HepG2 (cell line): Measurements from ENCODE around the gene CCDC136. TPM values are rescaled to one million over a fixed set of nuclear protein-coding genes. Genes with fewer than 3 reads are reported as not detected.

Source experiments
- ATAC-seq: fragments of 200-7000 bp; cut with Tn5 transposase; 3 replicates; pipeline ENCODE4 v1.9.1; 2020; ENCODE audit warnings: mild to moderate bottlenecking, moderate library complexity
- BruUV-seq: library from RNA; stranded (reverse); fragments of 400-500 nt; replicated peaks from 2 replicates; lab custom pipeline; 2021; lab: Mats Ljungman, UMichigan
- CTCF ChIA-PET: fragments of 300-600 bp; formaldehyde crosslinking; extraction: SDS; loops from one replicate; lab custom pipeline; 2021; ENCODE audit warnings: low total read pairs, inconsistent platforms, low intra/inter-chr PET ratio; lab: Yijun Ruan, JAX
- POLR2A ChIA-PET: fragments of 350-600 bp; sonication (Branson Sonifier 250); formaldehyde crosslinking; loops from one replicate; lab custom pipeline; 2020; ENCODE audit warnings: antibody characterized with exemption, inconsistent platforms; lab: Yijun Ruan, JAX
- DNase-seq: peaks from one replicate; pipeline ENCODE4 v3.0.0-alpha.2; 2015; ENCODE audit warnings: low spot score
- FAIRE-seq: peaks from 3 replicates; lab custom pipeline; 2011; peaks lifted over from hg19 to GRCh38; lab: Jason Lieb, UNC
- H2AFZ ChIP-seq: one replicate; pipeline ENCODE4 v1.6.1; 2011; ENCODE audit warnings: low read length, inconsistent platforms
- H3K27ac ChIP-seq: fragments of 300-600 bp; 3 replicates; pipeline ENCODE4 v1.8.0; 2011; ENCODE audit warnings: mixed run types, mild to moderate bottlenecking, mixed read lengths, low read length, inconsistent platforms; ENCODE audit not compliant: insufficient read depth; ENCODE audit errors: extremely low read length
- H3K27me3 ChIP-seq, 2 experiments: fragments of 200-600 bp in 1 of 2; 2 replicates in 1 of 2; 3 replicates in 1 of 2; pipeline versions ENCODE4 v1.6.0 to v1.8.0; 2011; ENCODE audit warnings: low read length in 2 of 2, mild to moderate bottlenecking in 2 of 2, moderate library complexity in 2 of 2, inconsistent platforms in 1 of 2; ENCODE audit not compliant: insufficient read depth in 2 of 2, control insufficient read depth in 1 of 2
- H3K36me3 ChIP-seq, 2 experiments: fragments of 200-600 bp in 1 of 2; replicated peaks in 1 of 2; 2 replicates in 1 of 2; 3 replicates in 1 of 2; pipeline versions ENCODE4 v1.5.1 to v1.8.0; 2011; ENCODE audit warnings: low read length in 2 of 2, inconsistent platforms in 1 of 2; ENCODE audit not compliant: insufficient read depth in 2 of 2, control insufficient read depth in 1 of 2
- H3K4me1 ChIP-seq: 2 replicates; pipeline ENCODE4 v1.5.1; 2012; ENCODE audit warnings: low read length, inconsistent platforms; ENCODE audit not compliant: insufficient read depth
- H3K4me2 ChIP-seq: 2 replicates; pipeline ENCODE4 v1.6.0; 2011; ENCODE audit warnings: low read depth, low read length, inconsistent platforms
- H3K4me3 ChIP-seq, 3 experiments: fragments of 200-600 bp in 1 of 3; sonication (generic), shearing (Covaris generic) in 1 of 3; replicated peaks in 1 of 3; 2 replicates each; pipeline ENCODE4 v1.5.1; 2011 to 2016; ENCODE audit warnings: low read length in 3 of 3, inconsistent platforms in 2 of 3, low read depth in 2 of 3, mild to moderate bottlenecking in 2 of 3, control low read depth in 1 of 3, mixed read lengths in 1 of 3; ENCODE audit not compliant: insufficient read depth in 1 of 3
- H3K79me2 ChIP-seq: one replicate; pipeline ENCODE4 v1.6.1; 2011; ENCODE audit warnings: low read length, inconsistent platforms; ENCODE audit not compliant: insufficient read depth
- H3K9ac ChIP-seq: 2 replicates; pipeline ENCODE4 v1.6.0; 2011; ENCODE audit warnings: mild to moderate bottlenecking, low read depth, low read length, inconsistent platforms; ENCODE audit not compliant: insufficient read depth
- H3K9me3 ChIP-seq: 2 replicates; pipeline ENCODE4 v1.5.1; 2012; ENCODE audit warnings: mild to moderate bottlenecking, low read length
- H4K20me1 ChIP-seq: 2 replicates; pipeline ENCODE4 v1.6.0; 2011; ENCODE audit warnings: inconsistent platforms, mild to moderate bottlenecking, low read length, moderate library complexity; ENCODE audit not compliant: insufficient read depth
- KDM6A ChIP-seq: IDR thresholded peaks from 2 replicates; pipeline ENCODE4 v1.6.1; 2016; ENCODE audit warnings: low read depth
- NPAS2 ChIP-seq: sonication (generic); formaldehyde crosslinking; IDR thresholded peaks from 2 replicates; pipeline ENCODE4 v1.8.0; 2022; ENCODE audit warnings: mild to moderate bottlenecking, missing genetic modification reagents, borderline replicate concordance
- ONECUT2 ChIP-seq: sonication (generic); formaldehyde crosslinking; IDR thresholded peaks from 2 replicates; pipeline ENCODE4 v1.4.0; 2020; ENCODE audit warnings: missing genetic modification reagents
- ZNF430 ChIP-seq: sonication (generic); formaldehyde crosslinking; IDR thresholded peaks from 2 replicates; pipeline ENCODE4 v1.9.0; 2021; ENCODE audit warnings: mild to moderate bottlenecking, missing genetic modification reagents
- WGBS: methylation state at CpG from one replicate; pipeline ENCODE4 v1.1.6; 2017; ENCODE audit warnings: low lambda C conversion rate; 5-methylcytosine and 5-hydroxymethylcytosine counted together
- in situ Hi-C: cut with HindIII; loops from 2 replicates; pipeline ENCODE4 v1.10.0; 2017; ENCODE audit warnings: low pct_unique_long_range_greater_than_20kb; ENCODE audit not compliant: extremely low pct_ligation_motif_present
- intact Hi-C: fragments of 100-400 bp; cut with micrococcal nuclease; formaldehyde crosslinking; loops from one replicate; pipeline ENCODE4 v1.10.0; 2022; ENCODE audit not compliant: unreplicated experiment
- polyA plus RNA-seq, 8 experiments: library from polyadenylated mRNA; depleted of rRNA in 3 of 8; stranded (reverse) in 7 of 8; unstranded in 1 of 8; fragments of >200 nt; fragmentation: Illumina TruSeq in 4 of 8; extraction: Trizol in 4 of 8; gene quantifications; 2 replicates each; pipeline versions ENCODE4 v1.2.1 to v1.2.3, GENCODE V29; 2011 to 2016; ENCODE audit warnings: low read depth in 4 of 8, missing spikeins in 1 of 8, mixed read lengths in 1 of 8; ENCODE audit not compliant: insufficient read depth in 1 of 8
- total RNA-seq, 5 experiments: library from RNA; depleted of rRNA; stranded (reverse); fragments of >200 nt; fragmentation: Illumina TruSeq; extraction: Trizol; gene quantifications; 2 replicates each; pipeline ENCODE4 v1.2.3, GENCODE V29; 2016; ENCODE audit warnings: low read depth in 1 of 5
- TF ChIP-seq, protein P1 (sequence below): sonication (generic); formaldehyde crosslinking; IDR thresholded peaks from 2 replicates; pipeline ENCODE4 v1.5.0; 2020; ENCODE audit warnings: missing genetic modification reagents, mild to moderate bottlenecking, borderline replicate concordance
- TF ChIP-seq, protein P2 (sequence below): sonication (generic); formaldehyde crosslinking; IDR thresholded peaks from 2 replicates; pipeline ENCODE4 v1.4.0; 2020; ENCODE audit warnings: missing genetic modification reagents, borderline replicate concordance
- TF ChIP-seq, protein P3 (sequence below): IDR thresholded peaks from 2 replicates; pipeline ENCODE4 v1.6.1; 2016
- TF ChIP-seq, protein P4 (sequence below): sonication (generic); formaldehyde crosslinking; IDR thresholded peaks from 2 replicates; pipeline ENCODE4 v1.4.0; 2020; ENCODE audit warnings: missing genetic modification reagents

The CCDC136 gene
- total and polyA plus RNA-seq, 2 of the 13 experiments (the other 11 are each of a cell fraction or from before 2014, with no cell fraction given), result 0.04 to 0.38 TPM

DNA sequence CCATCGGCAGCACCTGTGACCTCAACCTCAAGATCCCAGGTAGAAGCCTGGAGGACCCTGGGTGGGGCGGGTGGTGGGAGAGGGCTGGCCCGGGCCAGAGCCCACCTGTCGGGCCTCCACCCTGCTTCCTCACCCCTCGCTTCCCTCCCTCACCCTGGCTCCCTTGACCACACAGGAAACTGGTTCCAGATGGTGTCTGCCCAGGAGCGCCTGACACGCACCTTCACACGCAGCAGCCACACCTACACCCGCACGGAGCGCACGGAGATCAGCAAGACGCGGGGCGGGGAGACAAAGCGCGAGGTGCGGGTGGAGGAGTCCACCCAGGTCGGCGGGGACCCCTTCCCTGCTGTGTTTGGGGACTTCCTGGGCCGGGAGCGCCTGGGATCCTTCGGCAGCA lies 62.0 kb downstream of the CCDC136 start:
- Histone ChIP-seq H4K20me1 (no peaks in the 10 kb centered on the region), H2AFZ (no peak overlapping the region), H3K27ac (no peak overlapping the region), H3K4me3 (no peak overlapping the region), H3K9ac (no peak overlapping the region), H3K79me2 (no peaks in the 10 kb centered on the region), H3K4me1 (no peaks in the 10 kb centered on the region), H3K27me3 (peaks cover 13 to 57% of the 10 kb centered on the region in 2 experiments; a peak in 4 of 5 replicates), H3K9me3 (no peaks in the 10 kb centered on the region), H3K36me3 (no peaks in the 10 kb centered on the region), H3K4me2 (no peak overlapping the region)
- TF ChIP-seq, protein P1, sequence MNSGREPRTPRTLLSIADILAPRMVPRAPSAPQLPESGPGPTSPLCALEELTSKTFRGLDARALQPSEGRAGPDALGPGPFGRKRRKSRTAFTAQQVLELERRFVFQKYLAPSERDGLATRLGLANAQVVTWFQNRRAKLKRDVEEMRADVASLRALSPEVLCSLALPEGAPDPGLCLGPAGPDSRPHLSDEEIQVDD, result no peak
- no peak for TF ChIP-seq ONECUT2
- WGBS, result 56% methylated on average over 12 of the region's 23 CpGs
- intact Hi-C loops (no loop called here), in situ Hi-C loops (no loop called here)
- no peak for FAIRE-seq
- ATAC-seq, result no peak
- ChIA-PET CTCF (no interaction called here), POLR2A (no interaction called here)
- BruUV-seq, result no TSS peak
- DNase-seq, result no peak

DNA sequence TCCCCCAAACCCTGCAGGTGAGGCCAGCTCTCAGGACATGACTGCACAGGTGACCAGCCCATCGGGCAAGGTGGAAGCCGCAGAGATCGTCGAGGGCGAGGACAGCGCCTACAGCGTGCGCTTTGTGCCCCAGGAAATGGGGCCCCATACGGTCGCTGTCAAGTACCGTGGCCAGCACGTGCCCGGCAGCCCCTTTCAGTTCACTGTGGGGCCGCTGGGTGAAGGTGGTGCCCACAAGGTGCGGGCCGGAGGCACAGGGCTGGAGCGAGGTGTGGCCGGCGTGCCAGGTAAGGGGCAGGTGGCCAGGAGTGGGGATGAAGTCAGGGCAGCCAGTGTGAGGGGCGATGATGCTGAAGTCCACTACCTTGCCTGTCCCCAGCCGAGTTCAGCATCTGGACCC lies 62.6 kb downstream of the CCDC136 start:
- WGBS, result 73% methylated on average over 16 of the region's 21 CpGs
- H3K4me2 ChIP-seq, result no peak overlapping the region
- no peaks in the 10 kb centered on the region for H3K4me1 ChIP-seq
- in situ Hi-C loops, result no loop called here
- H3K36me3 ChIP-seq, result no peaks in the 10 kb centered on the region
- H2AFZ ChIP-seq, result no peak overlapping the region
- no peak for DNase-seq
- ChIA-PET CTCF (no interaction called here), POLR2A (no interaction called here)
- H3K27ac ChIP-seq, result no peak overlapping the region
- H3K4me3 ChIP-seq, result no peak overlapping the region
- no peaks in the 10 kb centered on the region for H3K9me3 ChIP-seq
- FAIRE-seq, result no peak
- H3K9ac ChIP-seq, result no peak overlapping the region
- no peaks in the 10 kb centered on the region for H3K79me2 ChIP-seq
- H4K20me1 ChIP-seq, result no peaks in the 10 kb centered on the region
- peaks cover 13 to 63% of the 10 kb centered on the region in 2 experiments; a peak in 4 of 5 replicates for H3K27me3 ChIP-seq
- BruUV-seq, result no TSS peak
- intact Hi-C loops, result no loop called here
- ATAC-seq, result no peak
- TF ChIP-seq KDM6A (no peak), NPAS2 (CRISPR knock-in tag) (no peak), ZNF430 (CRISPR knock-in tag) (no peak)
- TF ChIP-seq, protein P2, sequence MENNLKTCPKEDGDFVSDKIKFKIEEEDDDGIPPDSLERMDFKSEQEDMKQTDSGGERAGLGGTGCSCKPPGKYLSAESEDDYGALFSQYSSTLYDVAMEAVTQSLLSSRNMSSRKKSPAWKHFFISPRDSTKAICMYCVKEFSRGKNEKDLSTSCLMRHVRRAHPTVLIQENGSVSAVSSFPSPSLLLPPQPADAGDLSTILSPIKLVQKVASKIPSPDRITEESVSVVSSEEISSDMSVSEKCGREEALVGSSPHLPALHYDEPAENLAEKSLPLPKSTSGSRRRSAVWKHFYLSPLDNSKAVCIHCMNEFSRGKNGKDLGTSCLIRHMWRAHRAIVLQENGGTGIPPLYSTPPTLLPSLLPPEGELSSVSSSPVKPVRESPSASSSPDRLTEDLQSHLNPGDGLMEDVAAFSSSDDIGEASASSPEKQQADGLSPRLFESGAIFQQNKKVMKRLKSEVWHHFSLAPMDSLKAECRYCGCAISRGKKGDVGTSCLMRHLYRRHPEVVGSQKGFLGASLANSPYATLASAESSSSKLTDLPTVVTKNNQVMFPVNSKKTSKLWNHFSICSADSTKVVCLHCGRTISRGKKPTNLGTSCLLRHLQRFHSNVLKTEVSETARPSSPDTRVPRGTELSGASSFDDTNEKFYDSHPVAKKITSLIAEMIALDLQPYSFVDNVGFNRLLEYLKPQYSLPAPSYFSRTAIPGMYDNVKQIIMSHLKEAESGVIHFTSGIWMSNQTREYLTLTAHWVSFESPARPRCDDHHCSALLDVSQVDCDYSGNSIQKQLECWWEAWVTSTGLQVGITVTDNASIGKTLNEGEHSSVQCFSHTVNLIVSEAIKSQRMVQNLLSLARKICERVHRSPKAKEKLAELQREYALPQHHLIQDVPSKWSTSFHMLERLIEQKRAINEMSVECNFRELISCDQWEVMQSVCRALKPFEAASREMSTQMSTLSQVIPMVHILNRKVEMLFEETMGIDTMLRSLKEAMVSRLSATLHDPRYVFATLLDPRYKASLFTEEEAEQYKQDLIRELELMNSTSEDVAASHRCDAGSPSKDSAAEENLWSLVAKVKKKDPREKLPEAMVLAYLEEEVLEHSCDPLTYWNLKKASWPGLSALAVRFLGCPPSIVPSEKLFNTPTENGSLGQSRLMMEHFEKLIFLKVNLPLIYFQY (CRISPR knock-in tag), result no peak
- TF ChIP-seq, protein P3, sequence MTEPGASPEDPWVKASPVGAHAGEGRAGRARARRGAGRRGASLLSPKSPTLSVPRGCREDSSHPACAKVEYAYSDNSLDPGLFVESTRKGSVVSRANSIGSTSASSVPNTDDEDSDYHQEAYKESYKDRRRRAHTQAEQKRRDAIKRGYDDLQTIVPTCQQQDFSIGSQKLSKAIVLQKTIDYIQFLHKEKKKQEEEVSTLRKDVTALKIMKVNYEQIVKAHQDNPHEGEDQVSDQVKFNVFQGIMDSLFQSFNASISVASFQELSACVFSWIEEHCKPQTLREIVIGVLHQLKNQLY (CRISPR knock-in tag), result no peak
- TF ChIP-seq, protein P4, sequence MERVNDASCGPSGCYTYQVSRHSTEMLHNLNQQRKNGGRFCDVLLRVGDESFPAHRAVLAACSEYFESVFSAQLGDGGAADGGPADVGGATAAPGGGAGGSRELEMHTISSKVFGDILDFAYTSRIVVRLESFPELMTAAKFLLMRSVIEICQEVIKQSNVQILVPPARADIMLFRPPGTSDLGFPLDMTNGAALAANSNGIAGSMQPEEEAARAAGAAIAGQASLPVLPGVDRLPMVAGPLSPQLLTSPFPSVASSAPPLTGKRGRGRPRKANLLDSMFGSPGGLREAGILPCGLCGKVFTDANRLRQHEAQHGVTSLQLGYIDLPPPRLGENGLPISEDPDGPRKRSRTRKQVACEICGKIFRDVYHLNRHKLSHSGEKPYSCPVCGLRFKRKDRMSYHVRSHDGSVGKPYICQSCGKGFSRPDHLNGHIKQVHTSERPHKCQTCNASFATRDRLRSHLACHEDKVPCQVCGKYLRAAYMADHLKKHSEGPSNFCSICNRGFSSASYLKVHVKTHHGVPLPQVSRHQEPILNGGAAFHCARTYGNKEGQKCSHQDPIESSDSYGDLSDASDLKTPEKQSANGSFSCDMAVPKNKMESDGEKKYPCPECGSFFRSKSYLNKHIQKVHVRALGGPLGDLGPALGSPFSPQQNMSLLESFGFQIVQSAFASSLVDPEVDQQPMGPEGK (CRISPR knock-in tag), result no peak
